ENCODE data around the gene TEAD1.

DNA sequence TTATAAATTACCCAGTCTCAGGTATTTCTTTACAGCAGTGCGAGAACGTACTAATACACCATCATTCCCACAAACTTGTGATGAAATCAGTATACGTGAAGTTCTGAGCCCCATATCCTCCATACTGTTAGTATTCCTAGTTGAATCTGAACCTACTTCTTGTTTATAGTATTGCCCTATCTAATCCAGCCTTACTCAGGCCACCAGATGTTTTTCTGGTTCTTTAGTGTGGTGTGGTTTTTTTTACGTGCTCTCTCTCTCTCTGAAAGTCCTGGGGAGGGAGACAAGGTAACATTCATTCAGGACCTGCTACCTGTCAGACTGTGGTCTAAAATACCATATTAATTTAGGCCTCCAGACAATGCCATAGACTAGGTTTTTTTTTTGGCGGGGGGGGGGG, 47.6 kb upstream of the TEAD1 start:
- TF ChIP-seq, protein P1, sequence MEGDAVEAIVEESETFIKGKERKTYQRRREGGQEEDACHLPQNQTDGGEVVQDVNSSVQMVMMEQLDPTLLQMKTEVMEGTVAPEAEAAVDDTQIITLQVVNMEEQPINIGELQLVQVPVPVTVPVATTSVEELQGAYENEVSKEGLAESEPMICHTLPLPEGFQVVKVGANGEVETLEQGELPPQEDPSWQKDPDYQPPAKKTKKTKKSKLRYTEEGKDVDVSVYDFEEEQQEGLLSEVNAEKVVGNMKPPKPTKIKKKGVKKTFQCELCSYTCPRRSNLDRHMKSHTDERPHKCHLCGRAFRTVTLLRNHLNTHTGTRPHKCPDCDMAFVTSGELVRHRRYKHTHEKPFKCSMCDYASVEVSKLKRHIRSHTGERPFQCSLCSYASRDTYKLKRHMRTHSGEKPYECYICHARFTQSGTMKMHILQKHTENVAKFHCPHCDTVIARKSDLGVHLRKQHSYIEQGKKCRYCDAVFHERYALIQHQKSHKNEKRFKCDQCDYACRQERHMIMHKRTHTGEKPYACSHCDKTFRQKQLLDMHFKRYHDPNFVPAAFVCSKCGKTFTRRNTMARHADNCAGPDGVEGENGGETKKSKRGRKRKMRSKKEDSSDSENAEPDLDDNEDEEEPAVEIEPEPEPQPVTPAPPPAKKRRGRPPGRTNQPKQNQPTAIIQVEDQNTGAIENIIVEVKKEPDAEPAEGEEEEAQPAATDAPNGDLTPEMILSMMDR (IDR thresholded peaks at IDR 0.05; ENCODE audit: low read length), result no peak
- TF ChIP-seq EZH2 (optimal IDR thresholded peaks at IDR 0.05; ENCODE audit: low read depth, low read length), result no peak
- TF ChIP-seq EZH2phosphoT487 (IDR thresholded peaks at IDR 0.05; ENCODE audit: low read length), result no peak
